A549 (cell line): Measurements from ENCODE around the gene TNFRSF19. TPM values are rescaled to one million over a fixed set of nuclear protein-coding genes. Genes with fewer than 3 reads are reported as not detected.

Experiments used
- ATAC-seq, 2 experiments: fragments of 200-7000 bp in 1 of 2; fragments of >200 bp in 1 of 2; cut with Nextera tagmentation in 1 of 2; cut with Tn5 transposase in 1 of 2; 3 replicates each; pipeline versions ENCODE4 v1.8.0 to v1.9.1; 2018 to 2020; ENCODE audit warnings: mild to moderate bottlenecking in 1 of 2, moderate library complexity in 1 of 2
- CTCF ChIA-PET: fragments of 300-600 bp; sonication (Branson Sonifier 250); formaldehyde crosslinking; extraction: SDS; loops from one replicate; lab custom pipeline; 2021; ENCODE audit warnings: antibody characterized with exemption, inconsistent platforms; lab: Yijun Ruan, JAX
- POLR2A ChIA-PET: fragments of 350-600 bp; formaldehyde crosslinking; extraction: SDS; loops from one replicate; lab custom pipeline; 2021; ENCODE audit warnings: antibody characterized with exemption, inconsistent platforms; lab: Yijun Ruan, JAX
- DNase-seq, 2 experiments: peaks; one replicate each; pipeline versions ENCODE4 v3.0.0 to v3.0.0-alpha.2; 2011 to 2016; ENCODE audit warnings: low read depth in 1 of 2, low spot score in 1 of 2
- FAIRE-seq: peaks from 2 replicates; lab custom pipeline; 2011; peaks lifted over from hg19 to GRCh38; lab: Jason Lieb, UNC
- H3K27ac ChIP-seq, 2 experiments: fragments of >200 bp; sonication (Bioruptor Twin); formaldehyde crosslinking; 3 replicates each; pipeline ENCODE4 v1.5.1; 2016 to 2017
- H3K4me1 ChIP-seq: fragments of >200 bp; sonication (Bioruptor Twin); formaldehyde crosslinking; 3 replicates; pipeline ENCODE4 v1.6.1; 2016
- H3K4me2 ChIP-seq: fragments of >200 bp; sonication (Bioruptor Twin); formaldehyde crosslinking; 3 replicates; pipeline ENCODE4 v1.6.1; 2016
- H3K4me3 ChIP-seq: fragments of >200 bp; sonication (Bioruptor Twin); formaldehyde crosslinking; 3 replicates; pipeline ENCODE4 v1.5.1; 2016
- H3K9me3 ChIP-seq: fragments of >200 bp; sonication (Bioruptor Twin); formaldehyde crosslinking; 3 replicates; pipeline ENCODE4 v1.6.1; 2016
- CBX2 ChIP-seq: fragments of 200-600 bp; sonication (generic); IDR thresholded peaks from 2 replicates; pipeline ENCODE4 v1.6.1; 2016; ENCODE audit warnings: low read depth, mild to moderate bottlenecking, borderline replicate concordance
- CBX8 ChIP-seq: fragments of 200-600 bp; sonication (generic); IDR thresholded peaks from 2 replicates; pipeline ENCODE4 v1.6.1; 2016
- CHD2 ChIP-seq: fragments of 150-350 bp; IDR thresholded peaks from 2 replicates; pipeline ENCODE4 v1.6.1; 2014; ENCODE audit warnings: low read length; ENCODE audit not compliant: partially characterized antibody
- E2F6 ChIP-seq: IDR thresholded peaks from 2 replicates; pipeline ENCODE4 v1.6.1; 2012; ENCODE audit warnings: low read depth, borderline replicate concordance
- EHF ChIP-seq: fragments of 250-450 bp; sonication (Bioruptor Pico); IDR thresholded peaks from 2 replicates; pipeline ENCODE4 v1.5.0; 2020; ENCODE audit warnings: mild to moderate bottlenecking
- EP300 ChIP-seq, 2 experiments: fragments of >200 bp; sonication (Bioruptor Twin); formaldehyde crosslinking; IDR thresholded peaks; 2 replicates in 1 of 2; 3 replicates in 1 of 2; pipeline ENCODE4 v1.6.1; 2016 to 2017
- ESRRA ChIP-seq: fragments of 150-350 bp; IDR thresholded peaks from 2 replicates; pipeline ENCODE4 v1.6.1; 2014; ENCODE audit warnings: mild to moderate bottlenecking, low read length, borderline replicate concordance
- HEYL ChIP-seq: fragments of 250-450 bp; sonication (Bioruptor Pico); IDR thresholded peaks from 2 replicates; pipeline ENCODE4 v1.8.0; 2021; ENCODE audit warnings: mild to moderate bottlenecking, moderate library complexity
- HOXB5 ChIP-seq: fragments of 250-450 bp; sonication (Bioruptor Pico); IDR thresholded peaks from 2 replicates; pipeline ENCODE4 v1.5.0; 2020; ENCODE audit warnings: mild to moderate bottlenecking, moderate library complexity
- KDM1A ChIP-seq: fragments of 200-600 bp; sonication (generic); IDR thresholded peaks from 2 replicates; pipeline ENCODE4 v1.6.1; 2016; ENCODE audit warnings: low read depth, mild to moderate bottlenecking
- MAFK ChIP-seq: fragments of 450-650 bp; IDR thresholded peaks from 2 replicates; pipeline ENCODE4 v1.6.1; 2014; ENCODE audit not compliant: partially characterized antibody
- MAX ChIP-seq: IDR thresholded peaks from 2 replicates; pipeline ENCODE4 v1.6.1; 2012
- MAZ ChIP-seq: fragments of 150-350 bp; IDR thresholded peaks from 2 replicates; pipeline ENCODE4 v1.6.1; 2014; ENCODE audit warnings: antibody characterized with exemption, low read depth, low read length, borderline replicate concordance
- PBX3 ChIP-seq: IDR thresholded peaks from 2 replicates; pipeline ENCODE4 v1.6.1; 2012
- RFX5 ChIP-seq: fragments of 450-650 bp; IDR thresholded peaks from 2 replicates; pipeline ENCODE4 v1.7.1; 2014; ENCODE audit warnings: antibody characterized with exemption, mild to moderate bottlenecking, moderate library complexity
- RNF2 ChIP-seq: fragments of 200-600 bp; sonication (generic); IDR thresholded peaks from 2 replicates; pipeline ENCODE4 v1.6.1; 2016; ENCODE audit warnings: low read depth, mild to moderate bottlenecking, antibody characterized with exemption, moderate library complexity, borderline replicate concordance
- TFCP2L1 ChIP-seq: fragments of 250-450 bp; sonication (Bioruptor Pico); IDR thresholded peaks from 2 replicates; pipeline ENCODE4 v1.5.0; 2021; ENCODE audit warnings: mild to moderate bottlenecking
- ZNF302 ChIP-seq: fragments of 250-450 bp; sonication (Bioruptor Pico); IDR thresholded peaks from 2 replicates; pipeline ENCODE4 v1.9.0; 2021; ENCODE audit warnings: inconsistent platforms, mild to moderate bottlenecking, moderate library complexity
- ZSCAN20 ChIP-seq: fragments of 250-450 bp; sonication (Bioruptor Pico); IDR thresholded peaks from 2 replicates; pipeline ENCODE4 v1.8.0; 2022; ENCODE audit warnings: mild to moderate bottlenecking, moderate library complexity
- WGBS: methylation state at CpG from one replicate; pipeline ENCODE4 v1.1.6; 2017; ENCODE audit errors: missing lambda C conversion rate; 5-methylcytosine and 5-hydroxymethylcytosine counted together
- polyA plus RNA-seq, 4 experiments: library from polyadenylated mRNA; depleted of rRNA in 3 of 4; stranded (reverse); fragments of >200 nt; fragmentation: RNase III in 1 of 4; extraction: RNeasy Plus Mini Kit Qiagen cat#74134 plus additional on column Dnase treatment in 1 of 4; gene quantifications; 2 replicates in 3 of 4; 3 replicates in 1 of 4; pipeline ENCODE4 v1.2.3, GENCODE V29; 2011 to 2017

Gene TNFRSF19
- polyA plus RNA-seq, 2 of the 4 experiments (the other 2 are of a cell fraction), result 1.2 to 1.9 TPM

GRCh38 chr13:23678795-23679194, 108.6 kb downstream of the TNFRSF19 start:
- Histone ChIP-seq H3K4me3 (no peak overlapping the region), H3K4me1 (peaks cover 41% of the 10 kb centered on the region), H3K27ac (peak overlapping the region in 1 of 2 experiments; percentile 67; a peak in 2 of 6 replicates), H3K9me3 (no peaks in the 10 kb centered on the region), H3K4me2 (peak overlapping the region; percentile 73)
- DNase-seq (no peak), FAIRE-seq (no peak), ATAC-seq (no peak)
- CTCF ChIA-PET, result interaction anchor here (1.1 to 1.2 kb wide), 2 partner anchors 13 to 29 kb away, joined by 3 to 4 read pairs; no protein-coding TSS in a partner anchor
- POLR2A ChIA-PET, result no interaction called here
- TF ChIP-seq CHD2, result no peak
- peak; percentile 28 for TF ChIP-seq MAFK
- WGBS, result 25% methylated on average over 2 of the region's 2 CpGs

GRCh38 chr13:23679220-23679619, 109.0 kb downstream of the TNFRSF19 start:
- H3K4me2 ChIP-seq, result peak overlapping the region; percentile 73
- CTCF ChIA-PET, result interaction anchor here (1.1 to 1.2 kb wide), 2 partner anchors 12 to 29 kb away, joined by 3 to 4 read pairs; no protein-coding TSS in a partner anchor
- ATAC-seq (peak; percentile 56 to 60; a peak in 3 of 6 replicates), FAIRE-seq (no peak), DNase-seq (peak in 1 of 2 experiments; percentile 15)
- POLR2A ChIA-PET, result no interaction called here
- WGBS, result no CpG with 5 or more reads among the region's 2 CpGs
- no peaks in the 10 kb centered on the region for H3K9me3 ChIP-seq
- no peak overlapping the region for H3K4me3 ChIP-seq
- TF ChIP-seq ZSCAN20 (no peak), MAX (peak; percentile 15; the same call in 1 of the 2 replicates)
- peak overlapping the region; percentile 26 to 67; a peak in 5 of 6 replicates for H3K27ac ChIP-seq
- peaks cover 41% of the 10 kb centered on the region for H3K4me1 ChIP-seq

GRCh38 chr13:23680845-23681669, 110.8 kb downstream of the TNFRSF19 start:
- H3K4me1 ChIP-seq, result peaks cover 22% of the 10 kb centered on the region
- FAIRE-seq, result no peak
- ATAC-seq, result no peak
- no peaks in the 10 kb centered on the region for H3K9me3 ChIP-seq
- DNase-seq, result no peak
- CTCF ChIA-PET, result interaction anchor here (1.1 kb wide), 1 partner anchor 20 kb away, joined by 3 read pairs; no protein-coding TSS in a partner anchor
- POLR2A ChIA-PET, result no interaction called here
- WGBS, result 65% methylated on average over 6 of the region's 10 CpGs
- TF ChIP-seq HEYL (CRISPR knock-in tag) (no peak), ZNF302 (no peak), KDM1A (no peak), CBX8 (no peak), RNF2 (no peak), E2F6 (no peak), RFX5 (no peak), ZSCAN20 (no peak), HOXB5 (CRISPR knock-in tag) (no peak), TFCP2L1 (CRISPR knock-in tag) (no peak), CBX2 (no peak), CHD2 (no peak), ESRRA (no peak), MAZ (no peak), EP300 (IDR thresholded peaks at IDR 0.05) (no peak), EHF (CRISPR knock-in tag) (no peak), PBX3 (no peak)
- H3K4me3 ChIP-seq, result no peak overlapping the region
- H3K4me2 ChIP-seq, result no peak overlapping the region
- no peak overlapping the region for H3K27ac ChIP-seq
